Measurements from ENCODE around the gene ZNF593. TPM values are rescaled to one million over a fixed set of nuclear protein-coding genes. Genes with fewer than 3 reads are reported as not detected.
A peak's percentile ranks its signal among the peaks of the same experiment; 100 is the strongest.

The ZNF593 gene
- total and polyA plus RNA-seq, 9 of the 15 experiments (the other 6 are each of a cell fraction or from before 2014, with no cell fraction given): 9.8 to 334 (median 48.2) TPM

DNA sequence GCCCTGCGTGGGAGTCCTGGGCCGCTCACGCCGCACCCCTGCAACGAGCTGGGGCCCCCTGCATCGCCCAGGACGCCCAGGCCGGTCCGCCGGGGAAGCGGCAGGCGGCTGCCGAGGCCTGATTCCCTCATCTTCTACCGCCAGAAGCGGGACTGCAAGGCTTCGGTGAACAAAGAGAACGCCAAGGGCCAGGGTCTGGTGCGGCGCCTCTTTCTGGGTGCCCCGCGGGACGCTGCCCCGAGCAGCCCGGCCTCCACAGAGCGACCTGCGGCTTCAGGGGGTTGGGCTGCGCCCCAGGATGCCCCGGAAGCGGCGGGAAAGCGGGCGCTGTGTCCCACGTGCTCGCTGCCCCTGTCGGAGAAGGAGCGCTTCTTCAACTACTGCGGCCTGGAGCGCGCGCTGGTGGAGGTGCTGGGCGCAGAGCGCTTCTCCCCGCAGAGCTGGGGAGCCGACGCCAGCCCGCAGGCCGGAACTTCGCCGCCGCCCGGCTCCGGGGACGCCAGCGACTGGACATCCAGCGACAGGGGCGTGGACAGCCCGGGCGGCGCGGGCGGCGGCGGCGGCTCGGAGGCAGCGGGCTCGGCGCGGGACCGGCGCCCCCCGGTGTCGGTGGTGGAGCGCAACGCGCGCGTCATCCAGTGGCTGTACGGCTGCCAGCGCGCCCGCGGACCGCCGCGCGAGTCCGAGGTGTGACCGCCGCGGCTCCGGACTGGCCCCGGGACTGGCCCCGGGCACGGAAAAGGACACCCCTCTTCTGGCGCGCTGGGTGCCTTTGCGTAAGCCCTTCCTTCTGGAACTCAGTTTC lies 8.1 kb upstream of the ZNF593 start (continued):
- TF ChIP-seq ZSCAN32 (CRISPR knock-in tag; IDR thresholded peaks at IDR 0.05) (no peak), ATF1 (CRISPR knock-in tag; IDR thresholded peaks at IDR 0.05) (no peak), ATF1 (tag; IDR thresholded peaks at IDR 0.05) (peak; percentile 69), POLR2AphosphoS5 (IDR thresholded peaks at IDR 0.05; ENCODE audit: control insufficient read depth, insufficient read depth, low read depth, low read length) (no peak), CBX8 (IDR thresholded peaks at IDR 0.05; ENCODE audit: borderline replicate concordance, extremely low read depth, low read depth, low read length, poor library complexity, severe bottlenecking) (no peak), NCOA6 (IDR thresholded peaks at IDR 0.05) (no peak), KDM2B (CRISPR knock-in tag; IDR thresholded peaks at IDR 0.05) (peak; percentile 96), HLTF (IDR thresholded peaks at IDR 0.05) (peak; percentile 22; the same call in 1 of the 2 replicates), MXI1 (IDR thresholded peaks at IDR 0.05; ENCODE audit: low read depth, low read length) (no peak), TSHZ1 (CRISPR knock-in tag; IDR thresholded peaks at IDR 0.05) (no peak), STAG1 (CRISPR knock-in tag; IDR thresholded peaks at IDR 0.05; ENCODE audit: borderline replicate concordance) (no peak), PREB (CRISPR knock-in tag; IDR thresholded peaks at IDR 0.05) (no peak), HSF4 (CRISPR knock-in tag; IDR thresholded peaks at IDR 0.05; ENCODE audit: borderline replicate concordance) (no peak), XRCC3 (IDR thresholded peaks at IDR 0.05) (no peak), SMAD1 (IDR thresholded peaks at IDR 0.05; ENCODE audit: low read depth, low read length, partially characterized antibody) (no peak)
- TF ChIP-seq, protein P1, sequence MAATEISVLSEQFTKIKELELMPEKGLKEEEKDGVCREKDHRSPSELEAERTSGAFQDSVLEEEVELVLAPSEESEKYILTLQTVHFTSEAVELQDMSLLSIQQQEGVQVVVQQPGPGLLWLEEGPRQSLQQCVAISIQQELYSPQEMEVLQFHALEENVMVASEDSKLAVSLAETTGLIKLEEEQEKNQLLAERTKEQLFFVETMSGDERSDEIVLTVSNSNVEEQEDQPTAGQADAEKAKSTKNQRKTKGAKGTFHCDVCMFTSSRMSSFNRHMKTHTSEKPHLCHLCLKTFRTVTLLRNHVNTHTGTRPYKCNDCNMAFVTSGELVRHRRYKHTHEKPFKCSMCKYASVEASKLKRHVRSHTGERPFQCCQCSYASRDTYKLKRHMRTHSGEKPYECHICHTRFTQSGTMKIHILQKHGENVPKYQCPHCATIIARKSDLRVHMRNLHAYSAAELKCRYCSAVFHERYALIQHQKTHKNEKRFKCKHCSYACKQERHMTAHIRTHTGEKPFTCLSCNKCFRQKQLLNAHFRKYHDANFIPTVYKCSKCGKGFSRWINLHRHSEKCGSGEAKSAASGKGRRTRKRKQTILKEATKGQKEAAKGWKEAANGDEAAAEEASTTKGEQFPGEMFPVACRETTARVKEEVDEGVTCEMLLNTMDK (IDR thresholded peaks at IDR 0.05; ENCODE audit: borderline replicate concordance, insufficient read depth, low read depth, low read length, poor library complexity, severe bottlenecking): peak; percentile 55
